A549 (cell line): Measurements from ENCODE around the gene SSX2IP. TPM values are rescaled to one million over a fixed set of nuclear protein-coding genes. Genes with fewer than 3 reads are reported as not detected.

Source experiments
- ATAC-seq, 2 experiments: fragments of 200-7000 bp in 1 of 2; fragments of >200 bp in 1 of 2; cut with Nextera tagmentation in 1 of 2; cut with Tn5 transposase in 1 of 2; 3 replicates each; pipeline versions ENCODE4 v1.8.0 to v1.9.1; 2018 to 2020; ENCODE audit warnings: mild to moderate bottlenecking in 1 of 2, moderate library complexity in 1 of 2
- CTCF ChIA-PET: fragments of 300-600 bp; sonication (Branson Sonifier 250); formaldehyde crosslinking; extraction: SDS; loops from one replicate; lab custom pipeline; 2021; ENCODE audit warnings: antibody characterized with exemption, inconsistent platforms; lab: Yijun Ruan, JAX
- POLR2A ChIA-PET: fragments of 350-600 bp; formaldehyde crosslinking; extraction: SDS; loops from one replicate; lab custom pipeline; 2021; ENCODE audit warnings: antibody characterized with exemption, inconsistent platforms; lab: Yijun Ruan, JAX
- DNase-seq, 2 experiments: peaks; one replicate each; pipeline versions ENCODE4 v3.0.0 to v3.0.0-alpha.2; 2011 to 2016; ENCODE audit warnings: low read depth in 1 of 2, low spot score in 1 of 2
- FAIRE-seq: peaks from 2 replicates; lab custom pipeline; 2011; peaks lifted over from hg19 to GRCh38; lab: Jason Lieb, UNC
- H3K27ac ChIP-seq, 2 experiments: fragments of >200 bp; sonication (Bioruptor Twin); formaldehyde crosslinking; 3 replicates each; pipeline ENCODE4 v1.5.1; 2016 to 2017
- H3K4me1 ChIP-seq: fragments of >200 bp; sonication (Bioruptor Twin); formaldehyde crosslinking; 3 replicates; pipeline ENCODE4 v1.6.1; 2016
- H3K4me2 ChIP-seq: fragments of >200 bp; sonication (Bioruptor Twin); formaldehyde crosslinking; 3 replicates; pipeline ENCODE4 v1.6.1; 2016
- H3K4me3 ChIP-seq: fragments of >200 bp; sonication (Bioruptor Twin); formaldehyde crosslinking; 3 replicates; pipeline ENCODE4 v1.5.1; 2016
- H3K9me3 ChIP-seq: fragments of >200 bp; sonication (Bioruptor Twin); formaldehyde crosslinking; 3 replicates; pipeline ENCODE4 v1.6.1; 2016
- BHLHE40 ChIP-seq: IDR thresholded peaks from 2 replicates; pipeline ENCODE4 v1.6.1; 2012; ENCODE audit warnings: low read depth, low read length, inconsistent platforms
- E2F6 ChIP-seq: IDR thresholded peaks from 2 replicates; pipeline ENCODE4 v1.6.1; 2012; ENCODE audit warnings: low read depth, borderline replicate concordance
- EHF ChIP-seq: fragments of 250-450 bp; sonication (Bioruptor Pico); IDR thresholded peaks from 2 replicates; pipeline ENCODE4 v1.5.0; 2020; ENCODE audit warnings: mild to moderate bottlenecking
- FOSL2 ChIP-seq, 2 experiments: fragments of 450-650 bp in 1 of 2; fragments of >200 bp in 1 of 2; sonication (Bioruptor Twin) in 1 of 2; formaldehyde crosslinking; IDR thresholded peaks; 2 replicates each; pipeline versions ENCODE4 v1.5.0 to v1.6.1; 2016 to 2020; ENCODE audit warnings: mild to moderate bottlenecking in 1 of 2, moderate library complexity in 1 of 2
- GATA3 ChIP-seq: IDR thresholded peaks from 2 replicates; pipeline ENCODE4 v1.6.1; 2012; ENCODE audit warnings: borderline replicate concordance
- HES2 ChIP-seq: fragments of >200 bp; sonication (Bioruptor Twin); formaldehyde crosslinking; IDR thresholded peaks from 2 replicates; pipeline ENCODE4 v1.6.1; 2016
- HOXA7 ChIP-seq: fragments of 250-450 bp; sonication (Bioruptor Pico); IDR thresholded peaks from 2 replicates; pipeline ENCODE4 v1.5.0; 2020; ENCODE audit warnings: mild to moderate bottlenecking, moderate library complexity
- HOXB13 ChIP-seq: fragments of 250-450 bp; sonication (Bioruptor Pico); IDR thresholded peaks from 2 replicates; pipeline ENCODE4 v1.5.0; 2020; ENCODE audit warnings: low read depth, mild to moderate bottlenecking, moderate library complexity
- HOXB5 ChIP-seq: fragments of 250-450 bp; sonication (Bioruptor Pico); IDR thresholded peaks from 2 replicates; pipeline ENCODE4 v1.5.0; 2020; ENCODE audit warnings: mild to moderate bottlenecking, moderate library complexity
- JUNB ChIP-seq: fragments of >200 bp; sonication (Bioruptor Twin); formaldehyde crosslinking; IDR thresholded peaks from 2 replicates; pipeline ENCODE4 v1.6.1; 2016
- MAZ ChIP-seq: fragments of 150-350 bp; IDR thresholded peaks from 2 replicates; pipeline ENCODE4 v1.6.1; 2014; ENCODE audit warnings: antibody characterized with exemption, low read depth, low read length, borderline replicate concordance
- NPAS2 ChIP-seq: fragments of 250-450 bp; sonication (Bioruptor Pico); IDR thresholded peaks from 2 replicates; pipeline ENCODE4 v1.8.0; 2022; ENCODE audit warnings: mild to moderate bottlenecking, moderate library complexity, borderline replicate concordance
- NR3C1 ChIP-seq: fragments of >200 bp; sonication (Bioruptor Twin); formaldehyde crosslinking; IDR thresholded peaks from 3 replicates; pipeline ENCODE4 v1.6.1; 2017
- RCOR1 ChIP-seq: fragments of 150-350 bp; IDR thresholded peaks from 2 replicates; pipeline ENCODE4 v1.6.1; 2014; ENCODE audit warnings: antibody characterized with exemption, low read length, low read depth
- REST ChIP-seq: fragments of 200-600 bp; sonication (generic); IDR thresholded peaks from 2 replicates; pipeline ENCODE4 v1.6.1; 2016; ENCODE audit warnings: antibody characterized with exemption, mild to moderate bottlenecking, moderate library complexity
- RFX5 ChIP-seq: fragments of 450-650 bp; IDR thresholded peaks from 2 replicates; pipeline ENCODE4 v1.7.1; 2014; ENCODE audit warnings: antibody characterized with exemption, mild to moderate bottlenecking, moderate library complexity
- TP53 ChIP-seq: fragments of 250-450 bp; sonication (Bioruptor Pico); IDR thresholded peaks from 2 replicates; pipeline ENCODE4 v1.5.0; 2021; ENCODE audit warnings: mild to moderate bottlenecking, moderate library complexity
- ZFP36 ChIP-seq: fragments of 450-650 bp; IDR thresholded peaks from 2 replicates; pipeline ENCODE4 v1.6.1; 2014; ENCODE audit warnings: borderline replicate concordance; ENCODE audit not compliant: partially characterized antibody
- ZNF302 ChIP-seq: fragments of 250-450 bp; sonication (Bioruptor Pico); IDR thresholded peaks from 2 replicates; pipeline ENCODE4 v1.9.0; 2021; ENCODE audit warnings: inconsistent platforms, mild to moderate bottlenecking, moderate library complexity
- WGBS: methylation state at CpG from one replicate; pipeline ENCODE4 v1.1.6; 2017; ENCODE audit errors: missing lambda C conversion rate; 5-methylcytosine and 5-hydroxymethylcytosine counted together
- polyA plus RNA-seq, 4 experiments: library from polyadenylated mRNA; depleted of rRNA in 3 of 4; stranded (reverse); fragments of >200 nt; fragmentation: RNase III in 1 of 4; extraction: RNeasy Plus Mini Kit Qiagen cat#74134 plus additional on column Dnase treatment in 1 of 4; gene quantifications; 2 replicates in 3 of 4; 3 replicates in 1 of 4; pipeline ENCODE4 v1.2.3, GENCODE V29; 2011 to 2017
- TF ChIP-seq, protein P1 (sequence below): fragments of 250-450 bp; sonication (Bioruptor Pico); IDR thresholded peaks from 2 replicates; pipeline ENCODE4 v1.5.0; 2021; ENCODE audit warnings: mild to moderate bottlenecking, moderate library complexity, borderline replicate concordance
- TF ChIP-seq, protein P2 (sequence below): fragments of >200 bp; sonication (Bioruptor Twin); formaldehyde crosslinking; IDR thresholded peaks from 3 replicates; pipeline ENCODE4 v1.5.1; 2016

SSX2IP gene
- polyA plus RNA-seq, 2 of the 4 experiments (the other 2 are of a cell fraction), result 15.2 to 20.6 TPM

DNA sequence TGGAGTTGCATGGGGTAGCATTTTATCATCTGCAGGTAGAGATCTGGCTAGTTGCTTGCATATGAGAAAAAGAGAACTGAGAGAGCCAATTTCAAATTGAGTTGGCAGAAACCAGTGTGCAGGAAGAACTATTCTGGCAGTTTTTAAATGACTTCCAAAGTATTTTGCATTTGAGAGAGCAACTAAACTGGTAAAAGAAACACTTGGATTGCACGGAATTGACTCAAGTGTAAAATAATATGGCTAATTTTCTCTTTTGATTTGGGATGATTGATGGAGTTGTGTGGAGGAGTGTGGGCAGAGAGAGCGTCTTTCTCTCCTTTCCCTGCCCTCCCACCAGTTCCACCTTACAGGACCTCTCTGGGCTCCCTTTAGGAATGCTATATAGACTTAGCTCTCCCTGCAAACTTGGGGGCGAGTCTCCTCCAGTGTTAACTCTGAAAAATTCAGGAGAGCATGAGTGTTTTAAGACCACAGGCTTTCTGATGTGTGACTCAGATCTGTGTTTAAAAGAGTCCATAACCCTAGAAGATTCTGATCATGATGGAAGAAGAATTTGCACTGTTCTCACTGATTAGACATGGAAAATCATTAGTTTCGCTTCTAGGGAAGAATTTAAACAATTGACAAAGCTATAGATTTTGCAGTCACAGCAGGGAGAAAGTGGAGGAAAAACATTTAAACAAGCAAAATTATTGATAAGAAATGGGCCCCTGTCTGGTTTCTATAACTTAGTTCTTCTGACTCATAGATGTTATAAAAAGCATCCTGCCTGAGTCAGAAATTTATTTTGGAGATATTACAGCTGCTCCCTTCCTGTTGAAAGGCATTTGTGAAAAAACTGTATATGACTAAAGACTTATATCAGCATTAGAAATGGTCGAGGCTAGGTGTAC lies 91.2 kb downstream of the SSX2IP start:
- ChIA-PET POLR2A (no interaction called here), CTCF (interaction anchor here (1.5 kb wide), 1 partner anchor 21 kb away, joined by 3 read pairs; no protein-coding TSS in a partner anchor)
- TF ChIP-seq JUNB (no peak), REST (no peak), HOXB5 (CRISPR knock-in tag) (no peak), HOXA7 (CRISPR knock-in tag) (no peak), NR3C1 (no peak), HES2 (no peak), RFX5 (no peak), NPAS2 (CRISPR knock-in tag) (no peak), RCOR1 (no peak), EHF (CRISPR knock-in tag) (no peak)
- TF ChIP-seq, protein P1, sequence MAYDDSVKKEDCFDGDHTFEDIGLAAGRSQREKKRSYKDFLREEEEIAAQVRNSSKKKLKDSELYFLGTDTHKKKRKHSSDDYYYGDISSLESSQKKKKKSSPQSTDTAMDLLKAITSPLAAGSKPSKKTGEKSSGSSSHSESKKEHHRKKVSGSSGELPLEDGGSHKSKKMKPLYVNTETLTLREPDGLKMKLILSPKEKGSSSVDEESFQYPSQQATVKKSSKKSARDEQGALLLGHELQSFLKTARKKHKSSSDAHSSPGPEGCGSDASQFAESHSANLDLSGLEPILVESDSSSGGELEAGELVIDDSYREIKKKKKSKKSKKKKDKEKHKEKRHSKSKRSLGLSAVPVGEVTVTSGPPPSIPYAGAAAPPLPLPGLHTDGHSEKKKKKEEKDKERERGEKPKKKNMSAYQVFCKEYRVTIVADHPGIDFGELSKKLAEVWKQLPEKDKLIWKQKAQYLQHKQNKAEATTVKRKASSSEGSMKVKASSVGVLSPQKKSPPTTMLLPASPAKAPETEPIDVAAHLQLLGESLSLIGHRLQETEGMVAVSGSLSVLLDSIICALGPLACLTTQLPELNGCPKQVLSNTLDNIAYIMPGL, result no peak
- no peak overlapping the region for H3K4me2 ChIP-seq
- no peak overlapping the region for H3K4me3 ChIP-seq
- DNase-seq, result no peak
- H3K4me1 ChIP-seq, result no peaks in the 10 kb centered on the region
- H3K27ac ChIP-seq, result no peak overlapping the region
- no peaks in the 10 kb centered on the region for H3K9me3 ChIP-seq
- ATAC-seq, result no peak
- no peak for FAIRE-seq
- WGBS, result 65% methylated on average over 5 of the region's 5 CpGs

- FAIRE-seq, result no peak
- CTCF ChIA-PET, result no interaction called here
- TF ChIP-seq HOXB13 (CRISPR knock-in tag) (no peak), ZFP36 (no peak), FOSL2 (IDR thresholded peaks at IDR 0.05) (no peak), FOSL2 (CRISPR knock-in tag; IDR thresholded peaks at IDR 0.05) (no peak), E2F6 (no peak), BHLHE40 (no peak), MAZ (no peak), ZNF302 (CRISPR knock-in tag) (no peak), GATA3 (no peak), HES2 (no peak), REST (no peak), TP53 (no peak)
- TF ChIP-seq, protein P2, sequence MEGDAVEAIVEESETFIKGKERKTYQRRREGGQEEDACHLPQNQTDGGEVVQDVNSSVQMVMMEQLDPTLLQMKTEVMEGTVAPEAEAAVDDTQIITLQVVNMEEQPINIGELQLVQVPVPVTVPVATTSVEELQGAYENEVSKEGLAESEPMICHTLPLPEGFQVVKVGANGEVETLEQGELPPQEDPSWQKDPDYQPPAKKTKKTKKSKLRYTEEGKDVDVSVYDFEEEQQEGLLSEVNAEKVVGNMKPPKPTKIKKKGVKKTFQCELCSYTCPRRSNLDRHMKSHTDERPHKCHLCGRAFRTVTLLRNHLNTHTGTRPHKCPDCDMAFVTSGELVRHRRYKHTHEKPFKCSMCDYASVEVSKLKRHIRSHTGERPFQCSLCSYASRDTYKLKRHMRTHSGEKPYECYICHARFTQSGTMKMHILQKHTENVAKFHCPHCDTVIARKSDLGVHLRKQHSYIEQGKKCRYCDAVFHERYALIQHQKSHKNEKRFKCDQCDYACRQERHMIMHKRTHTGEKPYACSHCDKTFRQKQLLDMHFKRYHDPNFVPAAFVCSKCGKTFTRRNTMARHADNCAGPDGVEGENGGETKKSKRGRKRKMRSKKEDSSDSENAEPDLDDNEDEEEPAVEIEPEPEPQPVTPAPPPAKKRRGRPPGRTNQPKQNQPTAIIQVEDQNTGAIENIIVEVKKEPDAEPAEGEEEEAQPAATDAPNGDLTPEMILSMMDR, result no peak
These were observed 91.8 kb downstream of the SSX2IP start for GRCh38 chr1:84598418-84598817.

More at GRCh38 chr1:84598418-84598817, 91.8 kb downstream of the SSX2IP start:
- no peak overlapping the region for H3K27ac ChIP-seq
- WGBS, result 94% methylated on average over 3 of the region's 3 CpGs
- no peak overlapping the region for H3K4me3 ChIP-seq
- no peaks in the 10 kb centered on the region for H3K4me1 ChIP-seq
- H3K4me2 ChIP-seq, result no peak overlapping the region
- DNase-seq, result no peak
- no peak for ATAC-seq
- POLR2A ChIA-PET, result no interaction called here
- peaks cover 3% of the 10 kb centered on the region; the same call in 1 of the 3 replicates for H3K9me3 ChIP-seq
